GM23338 (cell line): ENCODE data around the gene ANTXR1. TPM values are rescaled to one million over a fixed set of nuclear protein-coding genes. Genes with fewer than 3 reads are reported as not detected.

Experiments
- ATAC-seq: fragments of 200-7000 bp; cut with Tn5 transposase; 3 replicates; pipeline ENCODE4 v1.9.1; 2020
- DNase-seq: peaks from one replicate; pipeline ENCODE4 v3.0.0-alpha.2; 2015; ENCODE audit warnings: low spot score
- H2AFZ ChIP-seq: fragments of 200-600 bp; sonication (generic); 2 replicates; pipeline ENCODE4 v1.8.0; 2016; ENCODE audit warnings: antibody characterized with exemption, mild to moderate bottlenecking, moderate library complexity
- H3F3A ChIP-seq: fragments of 200-600 bp; sonication (generic); replicated peaks from 2 replicates; pipeline ENCODE4 v1.8.0; 2017; ENCODE audit warnings: antibody characterized with exemption, mixed run types, low read depth
- H3K27ac ChIP-seq: fragments of 200-600 bp; sonication (generic); 2 replicates; pipeline ENCODE4 v1.6.1; 2016; ENCODE audit warnings: low read depth
- H3K27me3 ChIP-seq: fragments of 200-600 bp; sonication (generic); 2 replicates; pipeline ENCODE4 v1.8.0; 2016; ENCODE audit warnings: mild to moderate bottlenecking, mixed run types, moderate library complexity; ENCODE audit not compliant: insufficient read depth
- H3K36me3 ChIP-seq: fragments of 200-600 bp; sonication (generic); 2 replicates; pipeline ENCODE4 v1.8.0; 2016; ENCODE audit warnings: mild to moderate bottlenecking; ENCODE audit not compliant: insufficient read depth
- H3K4me1 ChIP-seq: fragments of 200-600 bp; sonication (generic); 2 replicates; pipeline ENCODE4 v1.8.0; 2016; ENCODE audit warnings: mild to moderate bottlenecking, moderate library complexity; ENCODE audit not compliant: insufficient read depth
- H3K4me2 ChIP-seq: fragments of 200-600 bp; sonication (generic); 2 replicates; pipeline ENCODE4 v1.7.1; 2017; ENCODE audit warnings: mixed run types
- H3K4me3 ChIP-seq: fragments of 200-600 bp; sonication (generic); 2 replicates; pipeline ENCODE4 v1.6.1; 2016; ENCODE audit warnings: mixed run types
- H3K79me2 ChIP-seq: fragments of 200-600 bp; sonication (generic); replicated peaks from 2 replicates; pipeline ENCODE4 v1.8.0; 2017; ENCODE audit warnings: mild to moderate bottlenecking; ENCODE audit not compliant: insufficient read depth
- H3K9me2 ChIP-seq: fragments of 200-600 bp; sonication (generic); 2 replicates; pipeline ENCODE4 v1.8.0; 2017; ENCODE audit not compliant: insufficient read depth
- H4K20me1 ChIP-seq: fragments of 200-600 bp; sonication (generic); replicated peaks from 2 replicates; pipeline ENCODE4 v1.8.0; 2017; ENCODE audit warnings: mild to moderate bottlenecking; ENCODE audit not compliant: insufficient read depth
- H3K27ac Mint-ChIP-seq: 2 replicates; pipeline ENCODE4 v1.8.0; 2020; ENCODE audit warnings: inconsistent platforms, mild to moderate bottlenecking, moderate library complexity, mixed read lengths
- H3K27me3 Mint-ChIP-seq: 3 replicates; pipeline ENCODE4 v1.8.0; 2022; ENCODE audit warnings: low read depth, mild to moderate bottlenecking, moderate library complexity, mixed read lengths, inconsistent platforms; ENCODE audit not compliant: insufficient read depth, poor library complexity
- H3K36me3 Mint-ChIP-seq: 3 replicates; pipeline ENCODE4 v1.8.0; 2021; ENCODE audit warnings: low read depth, mild to moderate bottlenecking, inconsistent platforms, moderate library complexity, mixed read lengths
- H3K4me1 Mint-ChIP-seq: 3 replicates; pipeline ENCODE4 v1.8.0; 2020; ENCODE audit warnings: mild to moderate bottlenecking, inconsistent platforms, mixed read lengths
- H3K4me3 Mint-ChIP-seq: 3 replicates; pipeline ENCODE4 v1.8.0; 2021; ENCODE audit warnings: moderate library complexity, mild to moderate bottlenecking, inconsistent platforms, mixed read lengths
- H3K9me3 Mint-ChIP-seq: 3 replicates; pipeline ENCODE4 v1.8.0; 2020; ENCODE audit warnings: moderate library complexity, mild to moderate bottlenecking, inconsistent platforms, mixed read lengths
- CREB1 ChIP-seq: fragments of 250-450 bp; sonication (Bioruptor Pico); IDR thresholded peaks from 2 replicates; pipeline ENCODE4 v1.5.0; 2020; ENCODE audit warnings: low read depth, mild to moderate bottlenecking, moderate library complexity
- EZH2 ChIP-seq: fragments of 200-600 bp; sonication (generic); IDR thresholded peaks from one replicate; pipeline ENCODE4 v1.8.0; 2017; ENCODE audit warnings: antibody characterized with exemption, mild to moderate bottlenecking, low read depth; ENCODE audit not compliant: unreplicated experiment
- EZH2phosphoT487 ChIP-seq: fragments of 200-600 bp; sonication (generic); IDR thresholded peaks from one replicate; pipeline ENCODE4 v1.8.1; 2018; ENCODE audit warnings: antibody characterized with exemption; ENCODE audit not compliant: unreplicated experiment
- JUNB ChIP-seq: IDR thresholded peaks from one replicate; pipeline ENCODE4 v1.6.1; 2016; ENCODE audit warnings: antibody characterized with exemption; ENCODE audit not compliant: unreplicated experiment
- NANOG ChIP-seq: IDR thresholded peaks from 2 replicates; pipeline ENCODE4 v1.6.1; 2016; ENCODE audit warnings: antibody characterized with exemption, borderline replicate concordance
- POLR2AphosphoS5 ChIP-seq: IDR thresholded peaks from 2 replicates; pipeline ENCODE4 v1.6.1; 2016; ENCODE audit warnings: antibody characterized with exemption, low read depth
- STAT1 ChIP-seq: IDR thresholded peaks from one replicate; pipeline ENCODE4 v1.6.1; 2016; ENCODE audit warnings: antibody characterized with exemption; ENCODE audit not compliant: unreplicated experiment
- ZNF114 ChIP-seq: fragments of 250-450 bp; sonication (Bioruptor Pico); IDR thresholded peaks from 2 replicates; pipeline ENCODE4 v1.5.0; 2020; ENCODE audit warnings: mild to moderate bottlenecking, moderate library complexity
- polyA plus RNA-seq: library from polyadenylated mRNA; unstranded; fragments of >200 nt; fragmentation: Nextera tagmentation; extraction: Ambion mirVana; gene quantifications from 2 replicates; pipeline ENCODE4 v1.2.1, GENCODE V29; 2016
- total RNA-seq: library from RNA; depleted of rRNA; stranded (reverse); fragments of >200 nt; shearing (Covaris generic); gene quantifications from 2 replicates; pipeline ENCODE4 v1.2.3, GENCODE V29; 2014
- TF ChIP-seq, protein P1 (sequence below): IDR thresholded peaks from 2 replicates; pipeline ENCODE4 v1.6.1; 2016; ENCODE audit warnings: antibody characterized with exemption
- TF ChIP-seq, protein P2 (sequence below): fragments of 250-450 bp; sonication (Bioruptor Pico); IDR thresholded peaks from 2 replicates; pipeline ENCODE4 v1.5.0; 2020; ENCODE audit warnings: mild to moderate bottlenecking, moderate library complexity
- TF ChIP-seq, protein P3 (sequence below): IDR thresholded peaks from one replicate; pipeline ENCODE4 v1.6.1; 2018; ENCODE audit warnings: antibody characterized with exemption; ENCODE audit not compliant: unreplicated experiment
- TF ChIP-seq, protein P4 (sequence below), 2 experiments: fragments of 200-600 bp in 1 of 2; sonication (generic) in 1 of 2; conservative IDR thresholded peaks; 2 replicates each; pipeline versions ENCODE4 v1.5.1 to v1.6.1; 2016 to 2017; ENCODE audit warnings: antibody characterized with exemption in 2 of 2, low read depth in 2 of 2, mild to moderate bottlenecking in 2 of 2, moderate library complexity in 1 of 2

Gene ANTXR1
- total and polyA plus RNA-seq, 2 experiments from 2014 or later, result 16.1 to 23.1 TPM

DNA sequence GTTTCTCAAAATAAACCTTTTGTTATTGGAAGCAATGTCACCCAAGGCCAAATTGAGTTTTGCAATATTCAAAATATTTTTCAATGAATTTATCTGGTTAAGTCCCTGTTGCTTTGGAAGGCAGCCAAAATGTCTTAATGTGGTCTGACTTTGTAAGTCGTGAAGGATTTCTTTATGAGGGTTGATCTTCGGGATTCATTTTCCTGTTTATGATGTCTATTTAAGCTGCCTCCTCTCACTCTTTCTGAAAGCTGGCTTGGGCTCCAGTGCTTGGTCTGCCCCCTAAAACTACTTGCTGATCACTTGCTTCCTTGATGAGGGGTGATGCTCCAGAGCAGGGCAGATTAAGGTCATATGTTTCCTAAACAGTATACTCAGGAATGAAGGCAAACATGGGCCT lies 141.1 kb downstream of the ANTXR1 start (continued):
- TF ChIP-seq, protein P1, sequence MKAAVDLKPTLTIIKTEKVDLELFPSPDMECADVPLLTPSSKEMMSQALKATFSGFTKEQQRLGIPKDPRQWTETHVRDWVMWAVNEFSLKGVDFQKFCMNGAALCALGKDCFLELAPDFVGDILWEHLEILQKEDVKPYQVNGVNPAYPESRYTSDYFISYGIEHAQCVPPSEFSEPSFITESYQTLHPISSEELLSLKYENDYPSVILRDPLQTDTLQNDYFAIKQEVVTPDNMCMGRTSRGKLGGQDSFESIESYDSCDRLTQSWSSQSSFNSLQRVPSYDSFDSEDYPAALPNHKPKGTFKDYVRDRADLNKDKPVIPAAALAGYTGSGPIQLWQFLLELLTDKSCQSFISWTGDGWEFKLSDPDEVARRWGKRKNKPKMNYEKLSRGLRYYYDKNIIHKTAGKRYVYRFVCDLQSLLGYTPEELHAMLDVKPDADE, result no peak
- TF ChIP-seq, protein P2, sequence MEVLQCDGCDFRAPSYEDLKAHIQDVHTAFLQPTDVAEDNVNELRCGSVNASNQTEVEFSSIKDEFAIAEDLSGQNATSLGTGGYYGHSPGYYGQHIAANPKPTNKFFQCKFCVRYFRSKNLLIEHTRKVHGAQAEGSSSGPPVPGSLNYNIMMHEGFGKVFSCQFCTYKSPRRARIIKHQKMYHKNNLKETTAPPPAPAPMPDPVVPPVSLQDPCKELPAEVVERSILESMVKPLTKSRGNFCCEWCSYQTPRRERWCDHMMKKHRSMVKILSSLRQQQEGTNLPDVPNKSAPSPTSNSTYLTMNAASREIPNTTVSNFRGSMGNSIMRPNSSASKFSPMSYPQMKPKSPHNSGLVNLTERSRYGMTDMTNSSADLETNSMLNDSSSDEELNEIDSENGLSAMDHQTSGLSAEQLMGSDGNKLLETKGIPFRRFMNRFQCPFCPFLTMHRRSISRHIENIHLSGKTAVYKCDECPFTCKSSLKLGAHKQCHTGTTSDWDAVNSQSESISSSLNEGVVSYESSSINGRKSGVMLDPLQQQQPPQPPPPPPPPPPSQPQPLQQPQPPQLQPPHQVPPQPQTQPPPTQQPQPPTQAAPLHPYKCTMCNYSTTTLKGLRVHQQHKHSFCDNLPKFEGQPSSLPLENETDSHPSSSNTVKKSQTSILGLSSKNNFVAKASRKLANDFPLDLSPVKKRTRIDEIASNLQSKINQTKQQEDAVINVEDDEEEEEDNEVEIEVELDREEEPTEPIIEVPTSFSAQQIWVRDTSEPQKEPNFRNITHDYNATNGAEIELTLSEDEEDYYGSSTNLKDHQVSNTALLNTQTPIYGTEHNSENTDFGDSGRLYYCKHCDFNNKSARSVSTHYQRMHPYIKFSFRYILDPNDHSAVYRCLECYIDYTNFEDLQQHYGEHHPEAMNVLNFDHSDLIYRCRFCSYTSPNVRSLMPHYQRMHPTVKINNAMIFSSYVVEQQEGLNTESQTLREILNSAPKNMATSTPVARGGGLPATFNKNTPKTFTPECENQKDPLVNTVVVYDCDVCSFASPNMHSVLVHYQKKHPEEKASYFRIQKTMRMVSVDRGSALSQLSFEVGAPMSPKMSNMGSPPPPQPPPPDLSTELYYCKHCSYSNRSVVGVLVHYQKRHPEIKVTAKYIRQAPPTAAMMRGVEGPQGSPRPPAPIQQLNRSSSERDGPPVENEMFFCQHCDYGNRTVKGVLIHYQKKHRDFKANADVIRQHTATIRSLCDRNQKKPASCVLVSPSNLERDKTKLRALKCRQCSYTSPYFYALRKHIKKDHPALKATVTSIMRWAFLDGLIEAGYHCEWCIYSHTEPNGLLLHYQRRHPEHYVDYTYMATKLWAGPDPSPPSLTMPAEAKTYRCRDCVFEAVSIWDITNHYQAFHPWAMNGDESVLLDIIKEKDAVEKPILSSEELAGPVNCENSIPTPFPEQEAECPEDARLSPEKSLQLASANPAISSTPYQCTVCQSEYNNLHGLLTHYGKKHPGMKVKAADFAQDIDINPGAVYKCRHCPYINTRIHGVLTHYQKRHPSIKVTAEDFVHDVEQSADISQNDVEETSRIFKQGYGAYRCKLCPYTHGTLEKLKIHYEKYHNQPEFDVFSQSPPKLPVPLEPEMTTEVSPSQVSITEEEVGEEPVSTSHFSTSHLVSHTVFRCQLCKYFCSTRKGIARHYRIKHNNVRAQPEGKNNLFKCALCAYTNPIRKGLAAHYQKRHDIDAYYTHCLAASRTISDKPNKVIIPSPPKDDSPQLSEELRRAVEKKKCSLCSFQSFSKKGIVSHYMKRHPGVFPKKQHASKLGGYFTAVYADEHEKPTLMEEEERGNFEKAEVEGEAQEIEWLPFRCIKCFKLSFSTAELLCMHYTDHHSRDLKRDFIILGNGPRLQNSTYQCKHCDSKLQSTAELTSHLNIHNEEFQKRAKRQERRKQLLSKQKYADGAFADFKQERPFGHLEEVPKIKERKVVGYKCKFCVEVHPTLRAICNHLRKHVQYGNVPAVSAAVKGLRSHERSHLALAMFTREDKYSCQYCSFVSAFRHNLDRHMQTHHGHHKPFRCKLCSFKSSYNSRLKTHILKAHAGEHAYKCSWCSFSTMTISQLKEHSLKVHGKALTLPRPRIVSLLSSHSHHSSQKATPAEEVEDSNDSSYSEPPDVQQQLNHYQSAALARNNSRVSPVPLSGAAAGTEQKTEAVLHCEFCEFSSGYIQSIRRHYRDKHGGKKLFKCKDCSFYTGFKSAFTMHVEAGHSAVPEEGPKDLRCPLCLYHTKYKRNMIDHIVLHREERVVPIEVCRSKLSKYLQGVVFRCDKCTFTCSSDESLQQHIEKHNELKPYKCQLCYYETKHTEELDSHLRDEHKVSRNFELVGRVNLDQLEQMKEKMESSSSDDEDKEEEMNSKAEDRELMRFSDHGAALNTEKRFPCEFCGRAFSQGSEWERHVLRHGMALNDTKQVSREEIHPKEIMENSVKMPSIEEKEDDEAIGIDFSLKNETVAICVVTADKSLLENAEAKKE (CRISPR knock-in tag), result no peak
- TF ChIP-seq STAT1, result no peak
- no peak for TF ChIP-seq POLR2AphosphoS5

DNA sequence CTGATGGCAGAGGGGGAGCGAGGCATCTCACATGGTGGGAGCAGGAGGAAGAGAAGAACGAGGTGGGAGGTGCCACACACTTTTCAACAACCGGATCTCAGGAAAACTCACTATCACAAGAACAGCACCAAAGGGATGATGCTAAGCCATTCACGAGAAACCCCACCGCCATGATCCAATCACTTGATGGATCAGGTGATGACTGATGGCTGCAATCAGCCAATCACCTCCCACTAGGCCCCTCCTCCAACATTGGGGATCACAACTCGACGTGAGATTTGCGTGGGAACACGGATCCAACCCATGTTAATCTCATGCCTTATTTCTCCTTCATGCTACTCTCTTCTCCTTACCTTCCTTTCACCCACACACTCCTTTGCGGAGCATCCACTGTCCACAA lies 143.6 kb downstream of the ANTXR1 start:
- peaks cover 13% of the 10 kb centered on the region for H3K36me3 Mint-ChIP-seq
- no peak for DNase-seq
- no peaks in the 10 kb centered on the region for H3F3A ChIP-seq
- no peaks in the 10 kb centered on the region for H3K27me3 Mint-ChIP-seq
- H2AFZ ChIP-seq, result no peak overlapping the region
- no peak overlapping the region for H3K27ac Mint-ChIP-seq
- no peak overlapping the region for H3K4me2 ChIP-seq
- H3K27ac ChIP-seq, result no peak overlapping the region
- no peaks in the 10 kb centered on the region for H3K27me3 ChIP-seq
- no peak overlapping the region for H3K4me3 Mint-ChIP-seq
- no peak for ATAC-seq
- H3K4me1 ChIP-seq, result peaks cover 3% of the 10 kb centered on the region
- no peaks in the 10 kb centered on the region for H3K79me2 ChIP-seq
- TF ChIP-seq JUNB, result no peak
- TF ChIP-seq ZNF114 (CRISPR knock-in tag), result no peak
- no peak for TF ChIP-seq NANOG
- no peak for TF ChIP-seq EZH2phosphoT487
- TF ChIP-seq, protein P1, result no peak
- TF ChIP-seq, protein P3, sequence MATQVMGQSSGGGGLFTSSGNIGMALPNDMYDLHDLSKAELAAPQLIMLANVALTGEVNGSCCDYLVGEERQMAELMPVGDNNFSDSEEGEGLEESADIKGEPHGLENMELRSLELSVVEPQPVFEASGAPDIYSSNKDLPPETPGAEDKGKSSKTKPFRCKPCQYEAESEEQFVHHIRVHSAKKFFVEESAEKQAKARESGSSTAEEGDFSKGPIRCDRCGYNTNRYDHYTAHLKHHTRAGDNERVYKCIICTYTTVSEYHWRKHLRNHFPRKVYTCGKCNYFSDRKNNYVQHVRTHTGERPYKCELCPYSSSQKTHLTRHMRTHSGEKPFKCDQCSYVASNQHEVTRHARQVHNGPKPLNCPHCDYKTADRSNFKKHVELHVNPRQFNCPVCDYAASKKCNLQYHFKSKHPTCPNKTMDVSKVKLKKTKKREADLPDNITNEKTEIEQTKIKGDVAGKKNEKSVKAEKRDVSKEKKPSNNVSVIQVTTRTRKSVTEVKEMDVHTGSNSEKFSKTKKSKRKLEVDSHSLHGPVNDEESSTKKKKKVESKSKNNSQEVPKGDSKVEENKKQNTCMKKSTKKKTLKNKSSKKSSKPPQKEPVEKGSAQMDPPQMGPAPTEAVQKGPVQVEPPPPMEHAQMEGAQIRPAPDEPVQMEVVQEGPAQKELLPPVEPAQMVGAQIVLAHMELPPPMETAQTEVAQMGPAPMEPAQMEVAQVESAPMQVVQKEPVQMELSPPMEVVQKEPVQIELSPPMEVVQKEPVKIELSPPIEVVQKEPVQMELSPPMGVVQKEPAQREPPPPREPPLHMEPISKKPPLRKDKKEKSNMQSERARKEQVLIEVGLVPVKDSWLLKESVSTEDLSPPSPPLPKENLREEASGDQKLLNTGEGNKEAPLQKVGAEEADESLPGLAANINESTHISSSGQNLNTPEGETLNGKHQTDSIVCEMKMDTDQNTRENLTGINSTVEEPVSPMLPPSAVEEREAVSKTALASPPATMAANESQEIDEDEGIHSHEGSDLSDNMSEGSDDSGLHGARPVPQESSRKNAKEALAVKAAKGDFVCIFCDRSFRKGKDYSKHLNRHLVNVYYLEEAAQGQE, result no peak
- TF ChIP-seq, protein P4, sequence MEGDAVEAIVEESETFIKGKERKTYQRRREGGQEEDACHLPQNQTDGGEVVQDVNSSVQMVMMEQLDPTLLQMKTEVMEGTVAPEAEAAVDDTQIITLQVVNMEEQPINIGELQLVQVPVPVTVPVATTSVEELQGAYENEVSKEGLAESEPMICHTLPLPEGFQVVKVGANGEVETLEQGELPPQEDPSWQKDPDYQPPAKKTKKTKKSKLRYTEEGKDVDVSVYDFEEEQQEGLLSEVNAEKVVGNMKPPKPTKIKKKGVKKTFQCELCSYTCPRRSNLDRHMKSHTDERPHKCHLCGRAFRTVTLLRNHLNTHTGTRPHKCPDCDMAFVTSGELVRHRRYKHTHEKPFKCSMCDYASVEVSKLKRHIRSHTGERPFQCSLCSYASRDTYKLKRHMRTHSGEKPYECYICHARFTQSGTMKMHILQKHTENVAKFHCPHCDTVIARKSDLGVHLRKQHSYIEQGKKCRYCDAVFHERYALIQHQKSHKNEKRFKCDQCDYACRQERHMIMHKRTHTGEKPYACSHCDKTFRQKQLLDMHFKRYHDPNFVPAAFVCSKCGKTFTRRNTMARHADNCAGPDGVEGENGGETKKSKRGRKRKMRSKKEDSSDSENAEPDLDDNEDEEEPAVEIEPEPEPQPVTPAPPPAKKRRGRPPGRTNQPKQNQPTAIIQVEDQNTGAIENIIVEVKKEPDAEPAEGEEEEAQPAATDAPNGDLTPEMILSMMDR (conservative IDR thresholded peaks at IDR 0.05; ENCODE audit: low read depth in 2 of 2), result no peak
- no peak for TF ChIP-seq CREB1
- TF ChIP-seq POLR2AphosphoS5, result no peak
- TF ChIP-seq EZH2, result no peak
- H3K9me3 Mint-ChIP-seq, result no peaks in the 10 kb centered on the region; the same call in 2 of the 3 replicates
- H3K36me3 ChIP-seq, result no peaks in the 10 kb centered on the region
- peaks cover 16% of the 10 kb centered on the region; the same call in 2 of the 3 replicates for H3K4me1 Mint-ChIP-seq
- no peaks in the 10 kb centered on the region for H3K9me2 ChIP-seq
- H4K20me1 ChIP-seq, result no peaks in the 10 kb centered on the region; the same call in 1 of the 2 replicates
- no peak overlapping the region for H3K4me3 ChIP-seq
